Ecto neural progenitor cell (in vitro differentiated cells): ENCODE data around the gene ZNF174.
A peak's percentile ranks its signal among the peaks of the same experiment; 100 is the strongest.

ENCODE experiments used
- DNase-seq: peaks from one replicate; pipeline ENCODE4 v3.0.0-alpha.2; 2018; ENCODE audit warnings: low spot score

The ZNF174 gene

GRCh38 chr16:3400779-3401688 lies at the start of gene ZNF174, which contains the start of gene ZSCAN32:
Gene ZNF174 (plus strand): TSS chr16:3401215. CDS start chr16:3402005, 790 bp downstream.
Gene ZSCAN32 (minus strand): TSS chr16:3401004. CDS start chr16:3397557, 3,447 bp downstream.
- peak; percentile 99 for DNase-seq

GRCh38 chr16:3355589-3355988 lies 45.4 kb upstream of the ZNF174 start, which contains the start of gene OR2C1:
Gene OR2C1 (plus strand): TSS chr16:3355889. CDS start chr16:3355941, 52 bp downstream.
- DNase-seq, result no peak

GRCh38 chr16:3356118-3356517 lies 44.9 kb upstream of the ZNF174 start:
- DNase-seq, result no peak

- DNase-seq, result no peak
Measured at GRCh38 chr16:3358871-3359270, 42.1 kb upstream of the ZNF174 start.

- no peak for DNase-seq
Measured at GRCh38 chr16:3362931-3363330, 38.1 kb upstream of the ZNF174 start.

GRCh38 chr16:3363793-3364192 lies 37.2 kb upstream of the ZNF174 start:
- no peak for DNase-seq

GRCh38 chr16:3364774-3365427 lies 36.1 kb upstream of the ZNF174 start:
- no peak for DNase-seq

- no peak for DNase-seq
Measured at GRCh38 chr16:3369073-3369472, 31.9 kb upstream of the ZNF174 start.

- DNase-seq, result no peak
Measured at GRCh38 chr16:3375680-3376079, 25.3 kb upstream of the ZNF174 start.

GRCh38 chr16:3377917-3378316 lies 23.1 kb upstream of the ZNF174 start:
- no peak for DNase-seq

- DNase-seq, result no peak
Measured at GRCh38 chr16:3383045-3383448, 18.0 kb upstream of the ZNF174 start.

- no peak for DNase-seq
Measured at GRCh38 chr16:3388325-3388724, 12.7 kb upstream of the ZNF174 start.

GRCh38 chr16:3389663-3390338 lies 11.2 kb upstream of the ZNF174 start:
- DNase-seq, result no peak

GRCh38 chr16:3400446-3400778 lies 603 bp upstream of the ZNF174 start:
- no peak for DNase-seq

- peak; percentile 54 for DNase-seq
Measured at GRCh38 chr16:3401719-3402397, 843 bp downstream of the ZNF174 start.

GRCh38 chr16:3408561-3409197 lies 7.7 kb downstream of the ZNF174 start:
- DNase-seq, result no peak

- DNase-seq, result no peak
Measured at GRCh38 chr16:3413730-3414379, 12.8 kb downstream of the ZNF174 start.

- DNase-seq, result no peak
Measured at GRCh38 chr16:3431779-3432219, 30.8 kb downstream of the ZNF174 start.

- no peak for DNase-seq
Measured at GRCh38 chr16:3434373-3434772, 33.4 kb downstream of the ZNF174 start.

GRCh38 chr16:3439637-3440036 lies 38.6 kb downstream of the ZNF174 start:
- no peak for DNase-seq
